Mesendoderm (in vitro differentiated cells): Measurements from ENCODE around the gene ERLEC1.
A peak's percentile ranks its signal among the peaks of the same experiment; 100 is the strongest.

Experiments used
- DNase-seq: peaks from one replicate; pipeline ENCODE4 v3.0.0; 2013
- H2AK5ac ChIP-seq: 2 replicates; pipeline ENCODE4 v1.6.1; 2013; ENCODE audit warnings: low read length, inconsistent platforms
- H2BK120ac ChIP-seq: 2 replicates; pipeline ENCODE4 v1.6.1; 2013; ENCODE audit warnings: low read depth, mild to moderate bottlenecking, low read length, moderate library complexity, mixed read lengths
- H2BK15ac ChIP-seq: replicated peaks from 2 replicates; pipeline ENCODE4 v1.6.1; 2013; ENCODE audit warnings: low read depth, mild to moderate bottlenecking, moderate library complexity
- H2BK5ac ChIP-seq: 2 replicates; pipeline ENCODE4 v1.6.1; 2013; ENCODE audit warnings: low read length, inconsistent platforms
- H3K18ac ChIP-seq: 2 replicates; pipeline ENCODE4 v1.6.1; 2013; ENCODE audit warnings: mild to moderate bottlenecking, low read length, mixed read lengths
- H3K23ac ChIP-seq: one replicate; pipeline ENCODE4 v1.6.1; 2013; ENCODE audit warnings: low read length
- H3K27ac ChIP-seq: 2 replicates; pipeline ENCODE4 v1.5.1; 2013; ENCODE audit warnings: low read depth, mild to moderate bottlenecking, inconsistent platforms, low read length, moderate library complexity
- H3K27me3 ChIP-seq: 2 replicates; pipeline ENCODE4 v1.6.1; 2013; ENCODE audit warnings: low read length, control low read depth, mild to moderate bottlenecking, inconsistent platforms; ENCODE audit not compliant: insufficient read depth, poor library complexity
- H3K36me3 ChIP-seq: 2 replicates; pipeline ENCODE4 v1.6.1; 2013; ENCODE audit warnings: low read length, inconsistent platforms; ENCODE audit not compliant: control insufficient read depth, insufficient read depth
- H3K4ac ChIP-seq: one replicate; pipeline ENCODE4 v1.6.1; 2013; ENCODE audit warnings: low read depth, mild to moderate bottlenecking, low read length, moderate library complexity
- H3K4me1 ChIP-seq: 2 replicates; pipeline ENCODE4 v1.6.1; 2013; ENCODE audit warnings: low read depth, low read length, inconsistent platforms; ENCODE audit not compliant: control insufficient read depth
- H3K4me2 ChIP-seq: 2 replicates; pipeline ENCODE4 v1.6.1; 2013; ENCODE audit warnings: low read length
- H3K4me3 ChIP-seq: 2 replicates; pipeline ENCODE4 v1.5.1; 2013; ENCODE audit warnings: mild to moderate bottlenecking, low read length
- H3K56ac ChIP-seq: one replicate; pipeline ENCODE4 v1.6.1; 2013; ENCODE audit warnings: low read length
- H3K79me1 ChIP-seq: 2 replicates; pipeline ENCODE4 v1.6.1; 2013; ENCODE audit warnings: low read length, inconsistent platforms
- H3K79me2 ChIP-seq: 2 replicates; pipeline ENCODE4 v1.6.1; 2013; ENCODE audit warnings: mild to moderate bottlenecking, low read length; ENCODE audit not compliant: control insufficient read depth, insufficient read depth
- H3K9ac ChIP-seq: 2 replicates; pipeline ENCODE4 v1.6.1; 2013; ENCODE audit warnings: low read length, inconsistent platforms
- H4K5ac ChIP-seq: one replicate; pipeline ENCODE4 v1.6.1; 2013; ENCODE audit warnings: low read length
- H4K8ac ChIP-seq: one replicate; pipeline ENCODE4 v1.6.1; 2013; ENCODE audit warnings: low read depth, mild to moderate bottlenecking, control low read depth, low read length, moderate library complexity
- WGBS: extraction: QIAGEN DNeasy Blood & Tissue Kit; methylation state at CpG from one replicate; pipeline ENCODE4 v1.1.7; 2013; ENCODE audit warnings: low lambda C conversion rate, missing lambda C conversion rate; ENCODE audit not compliant: insufficient coverage; ENCODE audit errors: extremely low coverage; 5-methylcytosine and 5-hydroxymethylcytosine counted together

ERLEC1 gene

GRCh38 chr2:53856272-53856671 is 69.4 kb downstream of the ERLEC1 start:
- no peak overlapping the region for H3K56ac ChIP-seq
- H3K79me1 ChIP-seq, result no peaks in the 10 kb centered on the region
- H4K5ac ChIP-seq, result no peak overlapping the region
- H3K4me2 ChIP-seq, result no peak overlapping the region
- no peaks in the 10 kb centered on the region for H3K27me3 ChIP-seq
- no peak overlapping the region for H2AK5ac ChIP-seq
- no peak overlapping the region for H2BK120ac ChIP-seq
- H3K23ac ChIP-seq, result no peak overlapping the region
- peaks cover 7% of the 10 kb centered on the region for H3K36me3 ChIP-seq
- no peak overlapping the region for H4K8ac ChIP-seq
- no peak for DNase-seq
- H3K4ac ChIP-seq, result no peak overlapping the region
- no peak overlapping the region for H2BK15ac ChIP-seq
- H3K4me3 ChIP-seq, result no peak overlapping the region
- H2BK5ac ChIP-seq, result no peak overlapping the region
- WGBS, result no CpG with 5 or more reads among the region's 2 CpGs
- no peak overlapping the region for H3K18ac ChIP-seq
- no peaks in the 10 kb centered on the region for H3K79me2 ChIP-seq
- no peak overlapping the region for H3K27ac ChIP-seq
- H3K4me1 ChIP-seq, result no peaks in the 10 kb centered on the region
- H3K9ac ChIP-seq, result no peak overlapping the region

- Histone ChIP-seq H3K4me3 (no peak within 1 kb of the TSS), H3K9ac (peak within 1 kb of the TSS; percentile 60), H2AK5ac (no peak within 1 kb of the TSS), H4K8ac (no peak within 1 kb of the TSS), H3K79me1 (no peaks in the 10 kb centered on the region), H2BK5ac (no peak within 1 kb of the TSS), H3K27me3 (no peaks in the 10 kb centered on the region), H3K56ac (peak within 1 kb of the TSS; percentile 64), H3K4me1 (no peaks in the 10 kb centered on the region), H3K27ac (no peak within 1 kb of the TSS), H2BK15ac (no peak within 1 kb of the TSS), H2BK120ac (no peak within 1 kb of the TSS), H3K4ac (no peak within 1 kb of the TSS), H4K5ac (no peak within 1 kb of the TSS), H3K18ac (no peak within 1 kb of the TSS), H3K36me3 (peaks cover 2% of the 10 kb centered on the region), H3K23ac (peak within 1 kb of the TSS; percentile 39), H3K4me2 (peak within 1 kb of the TSS; percentile 31), H3K79me2 (no peaks in the 10 kb centered on the region)
- DNase-seq, result peak; percentile 41
- no CpG with 5 or more reads among the region's 72 CpGs for WGBS
These were observed 72.7 kb downstream of the ERLEC1 start, which contains the start of gene GPR75 for GRCh38 chr2:53859206-53860181. TSS of gene GPR75 (minus strand) at chr2:53859967. CDS start at chr2:53854756, 5,211 bp downstream.

- Histone ChIP-seq H4K5ac (no peak overlapping the region), H3K9ac (no peak overlapping the region), H2BK15ac (no peak overlapping the region), H3K4me1 (no peaks in the 10 kb centered on the region), H3K4me2 (no peak overlapping the region), H4K8ac (no peak overlapping the region), H3K27me3 (no peaks in the 10 kb centered on the region), H3K79me2 (no peaks in the 10 kb centered on the region), H3K4me3 (no peak overlapping the region), H3K56ac (no peak overlapping the region), H3K4ac (no peak overlapping the region), H3K79me1 (no peaks in the 10 kb centered on the region), H2BK5ac (no peak overlapping the region), H3K36me3 (peaks cover 2% of the 10 kb centered on the region), H2AK5ac (no peak overlapping the region), H3K27ac (no peak overlapping the region), H3K23ac (no peak overlapping the region), H3K18ac (no peak overlapping the region), H2BK120ac (no peak overlapping the region)
- no peak for DNase-seq
- no CpG with 5 or more reads among the region's 5 CpGs for WGBS
These were observed 75.0 kb downstream of the ERLEC1 start for GRCh38 chr2:53861824-53862223.

GRCh38 chr2:53863538-53864227 is 76.8 kb downstream of the ERLEC1 start:
- no peak overlapping the region for H3K27ac ChIP-seq
- no peak overlapping the region for H3K4ac ChIP-seq
- no peak overlapping the region for H2AK5ac ChIP-seq
- no peak overlapping the region for H3K4me2 ChIP-seq
- no peaks in the 10 kb centered on the region for H3K4me1 ChIP-seq
- H2BK120ac ChIP-seq, result no peak overlapping the region
- no peaks in the 10 kb centered on the region for H3K79me2 ChIP-seq
- H3K56ac ChIP-seq, result no peak overlapping the region
- no peak overlapping the region for H3K23ac ChIP-seq
- no peak overlapping the region for H3K18ac ChIP-seq
- no peak overlapping the region for H4K8ac ChIP-seq
- no peaks in the 10 kb centered on the region for H3K27me3 ChIP-seq
- DNase-seq, result no peak
- no peak overlapping the region for H3K4me3 ChIP-seq
- H3K79me1 ChIP-seq, result no peaks in the 10 kb centered on the region
- peaks cover 2% of the 10 kb centered on the region for H3K36me3 ChIP-seq
- no CpG with 5 or more reads among the region's 6 CpGs for WGBS
- no peak overlapping the region for H2BK15ac ChIP-seq
- no peak overlapping the region for H3K9ac ChIP-seq
- no peak overlapping the region for H4K5ac ChIP-seq
- no peak overlapping the region for H2BK5ac ChIP-seq

GRCh38 chr2:53865264-53865663 is 78.4 kb downstream of the ERLEC1 start:
- Histone ChIP-seq H4K5ac (no peak overlapping the region), H3K56ac (no peak overlapping the region), H3K4ac (no peak overlapping the region), H4K8ac (no peak overlapping the region), H3K27me3 (no peaks in the 10 kb centered on the region), H2BK5ac (no peak overlapping the region), H3K9ac (no peak overlapping the region), H3K79me2 (no peaks in the 10 kb centered on the region), H3K36me3 (peaks cover 2% of the 10 kb centered on the region), H3K4me3 (no peak overlapping the region), H2AK5ac (no peak overlapping the region), H3K4me2 (no peak overlapping the region), H3K79me1 (no peaks in the 10 kb centered on the region), H3K23ac (no peak overlapping the region), H3K27ac (no peak overlapping the region), H3K18ac (no peak overlapping the region), H3K4me1 (no peaks in the 10 kb centered on the region), H2BK120ac (no peak overlapping the region), H2BK15ac (no peak overlapping the region)
- DNase-seq, result no peak
- WGBS, result no CpG with 5 or more reads among the region's 2 CpGs
